Measurements from ENCODE around the gene KCNE2.

Gene KCNE2

GRCh38 chr21:34340061-34340460, 23.7 kb upstream of the KCNE2 start:
- TF ChIP-seq CTCF (IDR thresholded peaks at IDR 0.05; ENCODE audit: low read depth, low read length): no peak
- TF ChIP-seq EZH2phosphoT487 (IDR thresholded peaks at IDR 0.05; ENCODE audit: low read depth): no peak
- H3K4me2 ChIP-seq (ENCODE audit: low read length): no peak overlapping the region

GRCh38 chr21:34342476-34342875, 21.3 kb upstream of the KCNE2 start:
- no peak overlapping the region for H3K27ac ChIP-seq (ENCODE audit: low read length)
- no peak overlapping the region for H3K4me2 ChIP-seq (ENCODE audit: low read length)
- no peak overlapping the region for H2AFZ ChIP-seq (ENCODE audit: low read depth, low read length)
- no peaks in the 10 kb centered on the region for H3K9me3 ChIP-seq (ENCODE audit: insufficient read depth, low read length)
- H3K4me3 ChIP-seq (ENCODE audit: low read length): no peak overlapping the region
- no peaks in the 10 kb centered on the region for H3K27me3 ChIP-seq (ENCODE audit: low read depth, low read length)
- H3K9ac ChIP-seq (ENCODE audit: low read length): no peak overlapping the region
- TF ChIP-seq CTCF (IDR thresholded peaks at IDR 0.05; ENCODE audit: low read depth, low read length) (no peak), EZH2phosphoT487 (IDR thresholded peaks at IDR 0.05; ENCODE audit: low read depth) (no peak)
- H3K4me1 ChIP-seq (ENCODE audit: low read length): no peaks in the 10 kb centered on the region
- H4K20me1 ChIP-seq (ENCODE audit: insufficient read depth, low read length): no peaks in the 10 kb centered on the region
- H3K79me2 ChIP-seq (ENCODE audit: low read length): no peaks in the 10 kb centered on the region
- H3K36me3 ChIP-seq (replicated peaks; ENCODE audit: low read depth, low read length): no peaks in the 10 kb centered on the region

More at GRCh38 chr21:34340061-34340460, 23.7 kb upstream of the KCNE2 start:
- Histone ChIP-seq H3K36me3 (replicated peaks; ENCODE audit: low read depth, low read length) (no peaks in the 10 kb centered on the region), H3K27me3 (ENCODE audit: low read depth, low read length) (no peaks in the 10 kb centered on the region), H3K9me3 (ENCODE audit: insufficient read depth, low read length) (no peaks in the 10 kb centered on the region), H3K9ac (ENCODE audit: low read length) (no peak overlapping the region), H3K27ac (ENCODE audit: low read length) (no peak overlapping the region), H3K79me2 (ENCODE audit: low read length) (no peaks in the 10 kb centered on the region), H3K4me1 (ENCODE audit: low read length) (no peaks in the 10 kb centered on the region), H3K4me3 (ENCODE audit: low read length) (no peak overlapping the region), H2AFZ (ENCODE audit: low read depth, low read length) (no peak overlapping the region), H4K20me1 (ENCODE audit: insufficient read depth, low read length) (no peaks in the 10 kb centered on the region)

GRCh38 chr21:34343347-34343746, 20.5 kb upstream of the KCNE2 start:
- H3K4me3 ChIP-seq (ENCODE audit: low read length): no peak overlapping the region
- no peaks in the 10 kb centered on the region for H3K9me3 ChIP-seq (ENCODE audit: insufficient read depth, low read length)
- H3K27me3 ChIP-seq (ENCODE audit: low read depth, low read length): no peaks in the 10 kb centered on the region
- H3K9ac ChIP-seq (ENCODE audit: low read length): no peak overlapping the region
- no peaks in the 10 kb centered on the region for H3K79me2 ChIP-seq (ENCODE audit: low read length)
- H2AFZ ChIP-seq (ENCODE audit: low read depth, low read length): no peak overlapping the region
- no peaks in the 10 kb centered on the region for H4K20me1 ChIP-seq (ENCODE audit: insufficient read depth, low read length)
- TF ChIP-seq EZH2phosphoT487 (IDR thresholded peaks at IDR 0.05; ENCODE audit: low read depth): no peak
- TF ChIP-seq CTCF (IDR thresholded peaks at IDR 0.05; ENCODE audit: low read depth, low read length): no peak
- H3K36me3 ChIP-seq (replicated peaks; ENCODE audit: low read depth, low read length): no peaks in the 10 kb centered on the region
- H3K4me1 ChIP-seq (ENCODE audit: low read length): no peaks in the 10 kb centered on the region
- no peak overlapping the region for H3K4me2 ChIP-seq (ENCODE audit: low read length)
- H3K27ac ChIP-seq (ENCODE audit: low read length): no peak overlapping the region

- Histone ChIP-seq H3K27me3 (ENCODE audit: low read depth, low read length) (no peaks in the 10 kb centered on the region), H4K20me1 (ENCODE audit: insufficient read depth, low read length) (no peaks in the 10 kb centered on the region)
Observed at GRCh38 chr21:34343838-34344381, 19.9 kb upstream of the KCNE2 start.

More at GRCh38 chr21:34343838-34344381, 19.9 kb upstream of the KCNE2 start:
- Histone ChIP-seq H3K36me3 (replicated peaks; ENCODE audit: low read depth, low read length) (no peaks in the 10 kb centered on the region), H3K4me1 (ENCODE audit: low read length) (no peaks in the 10 kb centered on the region), H2AFZ (ENCODE audit: low read depth, low read length) (no peak overlapping the region), H3K27ac (ENCODE audit: low read length) (no peak overlapping the region), H3K9me3 (ENCODE audit: insufficient read depth, low read length) (no peaks in the 10 kb centered on the region), H3K4me3 (ENCODE audit: low read length) (no peak overlapping the region), H3K79me2 (ENCODE audit: low read length) (no peaks in the 10 kb centered on the region), H3K9ac (ENCODE audit: low read length) (no peak overlapping the region), H3K4me2 (ENCODE audit: low read length) (no peak overlapping the region)
- no peak for TF ChIP-seq CTCF (IDR thresholded peaks at IDR 0.05; ENCODE audit: low read depth, low read length)
- no peak for TF ChIP-seq EZH2phosphoT487 (IDR thresholded peaks at IDR 0.05; ENCODE audit: low read depth)

Measured in OCI-LY3 (cell line).